ENCODE measurements around the gene SP1.
"Not testable (repeated sequence)": the region's sequence is repeated elsewhere in the genome, so short reads cannot be mapped to it uniquely, and the experiment has no call there.

The SP1 gene

GRCh38 chr12:53414756-53415417 lies 34.9 kb downstream of the SP1 start:
- peak; percentile 51 for FAIRE-seq

- FAIRE-seq: not testable (repeated sequence)
Observed at GRCh38 chr12:53415752-53416389, 35.9 kb downstream of the SP1 start.

- FAIRE-seq: not testable (repeated sequence)
Observed at GRCh38 chr12:53417291-53417816, 37.4 kb downstream of the SP1 start.

- FAIRE-seq: no peak
Observed at GRCh38 chr12:53418221-53418620, 38.2 kb downstream of the SP1 start.

- FAIRE-seq: no peak
Observed at GRCh38 chr12:53419756-53420155, 39.8 kb downstream of the SP1 start.

GRCh38 chr12:53422247-53422646 lies 42.3 kb downstream of the SP1 start:
- not testable (repeated sequence) for FAIRE-seq

GRCh38 chr12:53423597-53423996 lies 43.6 kb downstream of the SP1 start, which contains the start of gene AMHR2:
TSS of gene AMHR2 (plus strand) at chr12:53423855. CDS start at chr12:53423935, 80 bp downstream.
- FAIRE-seq: no peak

- FAIRE-seq: no peak
Observed at GRCh38 chr12:53424626-53425514, 44.9 kb downstream of the SP1 start.

- no peak for FAIRE-seq
Observed at GRCh38 chr12:53425515-53426150, 45.7 kb downstream of the SP1 start.

GRCh38 chr12:53427905-53428594 lies 48.1 kb downstream of the SP1 start:
- FAIRE-seq: no peak

GRCh38 chr12:53428741-53429140 lies 48.8 kb downstream of the SP1 start:
- no peak for FAIRE-seq

GRCh38 chr12:53430116-53430515 lies 50.1 kb downstream of the SP1 start:
- FAIRE-seq: no peak

- no peak for FAIRE-seq
Observed at GRCh38 chr12:53431187-53431586, 51.2 kb downstream of the SP1 start.

- FAIRE-seq: not testable (repeated sequence)
Observed at GRCh38 chr12:53435326-53435725, 55.4 kb downstream of the SP1 start.

GRCh38 chr12:53439582-53439981 lies 59.6 kb downstream of the SP1 start:
- not testable (repeated sequence) for FAIRE-seq

GRCh38 chr12:53441040-53441833 lies 61.3 kb downstream of the SP1 start, which contains the start of gene PRR13:
TSS of gene PRR13 (plus strand) at chr12:53441734. CDS start at chr12:53442715, 981 bp downstream.
- FAIRE-seq: peak; percentile 62

GRCh38 chr12:53443955-53444354 lies 64.0 kb downstream of the SP1 start:
- no peak for FAIRE-seq

- FAIRE-seq: not testable (repeated sequence)
Observed at GRCh38 chr12:53444593-53445325, 64.8 kb downstream of the SP1 start.

GRCh38 chr12:53450936-53451335 lies 71.0 kb downstream of the SP1 start:
- no peak for FAIRE-seq

- FAIRE-seq: peak; percentile 91
Observed at GRCh38 chr12:53451661-53452158, 71.7 kb downstream of the SP1 start, which contains the start of gene PCBP2. TSS of gene PCBP2 (plus strand) at chr12:53452102. CDS start at chr12:53454801, 2,699 bp downstream.
